Measurements from ENCODE around the gene SETD2. TPM values are rescaled to one million over a fixed set of nuclear protein-coding genes. Genes with fewer than 3 reads are reported as not detected.

The SETD2 gene
- total and polyA plus RNA-seq, 2 donors (not counting 1 experiment from before 2014, with no cell fraction given) = 22.5 to 35.3 TPM

- TF ChIP-seq CTCF (conservative IDR thresholded peaks at IDR 0.05 in 1 of 2, IDR thresholded peaks at IDR 0.05 in 1 of 2; ENCODE audit: low read depth in 1 of 2, low read length in 2 of 2) (no peak), EZH2 (IDR thresholded peaks at IDR 0.05; ENCODE audit: low read length, missing control alignments) (no peak)
- H3K4me1 ChIP-seq (ENCODE audit: control insufficient read depth, extremely low read depth, insufficient read depth, low read length) = no peaks in the 10 kb centered on the region
These were observed 67.0 kb downstream of the SETD2 start for GRCh38 chr3:47096959-47097358.

GRCh38 chr3:47092090-47092489 lies 71.8 kb downstream of the SETD2 start:
- H3K9ac ChIP-seq (ENCODE audit: insufficient read depth, low read length) = no peak overlapping the region
- no peaks in the 10 kb centered on the region for H3K36me3 ChIP-seq (ENCODE audit: control insufficient read depth, insufficient read depth, low read length)
- no peaks in the 10 kb centered on the region for H4K20me1 ChIP-seq (ENCODE audit: control insufficient read depth, extremely low read depth, insufficient read depth, low read length)
- H3K79me2 ChIP-seq (ENCODE audit: control insufficient read depth, insufficient read depth, low read length) = peaks cover 2% of the 10 kb centered on the region
- no peaks in the 10 kb centered on the region for H3K27me3 ChIP-seq (ENCODE audit: control insufficient read depth, insufficient read depth, low read length)
- no peak for TF ChIP-seq CTCF (conservative IDR thresholded peaks at IDR 0.05 in 1 of 2, IDR thresholded peaks at IDR 0.05 in 1 of 2; ENCODE audit: low read depth in 1 of 2, low read length in 2 of 2)
- TF ChIP-seq EZH2 (IDR thresholded peaks at IDR 0.05; ENCODE audit: low read length, missing control alignments) = no peak
- no peaks in the 10 kb centered on the region for H3K9me3 ChIP-seq (ENCODE audit: control insufficient read depth, insufficient read depth, low read depth, low read length)
- H2AFZ ChIP-seq (ENCODE audit: low read length) = no peak overlapping the region
- H3K4me3 ChIP-seq (replicated peaks in 1 of 4; ENCODE audit: control extremely low read depth in 1 of 4, insufficient read depth in 1 of 4, low read depth in 3 of 4, low read length in 4 of 4) = no peak overlapping the region
- no peak overlapping the region for H3K27ac ChIP-seq (ENCODE audit: insufficient read depth, low read length)
- no peak overlapping the region for H3K4me2 ChIP-seq (ENCODE audit: extremely low read depth, insufficient read depth, low read length)
- DNase-seq (ENCODE audit: low read depth in 2 of 2) = no peak
- H3K4me1 ChIP-seq (ENCODE audit: control insufficient read depth, extremely low read depth, insufficient read depth, low read length) = no peaks in the 10 kb centered on the region

More at GRCh38 chr3:47096959-47097358, 67.0 kb downstream of the SETD2 start:
- Histone ChIP-seq H3K4me2 (ENCODE audit: extremely low read depth, insufficient read depth, low read length) (no peak overlapping the region), H3K79me2 (ENCODE audit: control insufficient read depth, insufficient read depth, low read length) (peaks cover 2% of the 10 kb centered on the region), H4K20me1 (ENCODE audit: control insufficient read depth, extremely low read depth, insufficient read depth, low read length) (no peaks in the 10 kb centered on the region), H3K27me3 (ENCODE audit: control insufficient read depth, insufficient read depth, low read length) (no peaks in the 10 kb centered on the region), H3K9me3 (ENCODE audit: control insufficient read depth, insufficient read depth, low read depth, low read length) (no peaks in the 10 kb centered on the region), H3K9ac (ENCODE audit: insufficient read depth, low read length) (no peak overlapping the region), H3K4me3 (replicated peaks in 1 of 4; ENCODE audit: control extremely low read depth in 1 of 4, insufficient read depth in 1 of 4, low read depth in 3 of 4, low read length in 4 of 4) (no peak overlapping the region), H2AFZ (ENCODE audit: low read length) (no peak overlapping the region), H3K27ac (ENCODE audit: insufficient read depth, low read length) (peak overlapping the region; percentile 26), H3K36me3 (ENCODE audit: control insufficient read depth, insufficient read depth, low read length) (no peaks in the 10 kb centered on the region)
- DNase-seq (ENCODE audit: low read depth in 2 of 2) = peak; percentile 37 to 87

GRCh38 chr3:47089630-47090029 lies 74.3 kb downstream of the SETD2 start:
- DNase-seq (ENCODE audit: low read depth in 2 of 2) = no peak
- no peak for TF ChIP-seq EZH2 (IDR thresholded peaks at IDR 0.05; ENCODE audit: low read length, missing control alignments)
- no peak for TF ChIP-seq CTCF (conservative IDR thresholded peaks at IDR 0.05 in 1 of 2, IDR thresholded peaks at IDR 0.05 in 1 of 2; ENCODE audit: low read depth in 1 of 2, low read length in 2 of 2)
- Histone ChIP-seq H4K20me1 (ENCODE audit: control insufficient read depth, extremely low read depth, insufficient read depth, low read length) (no peaks in the 10 kb centered on the region), H3K4me2 (ENCODE audit: extremely low read depth, insufficient read depth, low read length) (no peak overlapping the region), H3K36me3 (ENCODE audit: control insufficient read depth, insufficient read depth, low read length) (no peaks in the 10 kb centered on the region), H3K4me1 (ENCODE audit: control insufficient read depth, extremely low read depth, insufficient read depth, low read length) (no peaks in the 10 kb centered on the region), H3K27me3 (ENCODE audit: control insufficient read depth, insufficient read depth, low read length) (no peaks in the 10 kb centered on the region), H3K9me3 (ENCODE audit: control insufficient read depth, insufficient read depth, low read depth, low read length) (no peaks in the 10 kb centered on the region), H2AFZ (ENCODE audit: low read length) (no peak overlapping the region), H3K27ac (ENCODE audit: insufficient read depth, low read length) (no peak overlapping the region), H3K79me2 (ENCODE audit: control insufficient read depth, insufficient read depth, low read length) (no peaks in the 10 kb centered on the region), H3K4me3 (replicated peaks in 1 of 4; ENCODE audit: control extremely low read depth in 1 of 4, insufficient read depth in 1 of 4, low read depth in 3 of 4, low read length in 4 of 4) (no peak overlapping the region), H3K9ac (ENCODE audit: insufficient read depth, low read length) (no peak overlapping the region)

All from fibroblast of lung (primary cell).